Neural cell (in vitro differentiated cells): ENCODE results near the gene ACCSL.

ENCODE experiments used
- CTCF ChIP-seq: fragments of 450-650 bp; IDR thresholded peaks from 2 replicates; pipeline ENCODE4 v1.5.1; 2014; ENCODE audit warnings: antibody characterized with exemption, mild to moderate bottlenecking, moderate library complexity; ENCODE audit not compliant: poor library complexity, severe bottlenecking
- EZH2 ChIP-seq: fragments of 200-600, 300-800 bp; shearing (Covaris generic), sonication (generic); IDR thresholded peaks from 2 replicates; pipeline ENCODE4 v1.6.1; 2014; ENCODE audit warnings: antibody characterized with exemption, low read length, borderline replicate concordance, mild to moderate bottlenecking; ENCODE audit not compliant: insufficient read depth, poor library complexity, severe bottlenecking
- POLR2AphosphoS5 ChIP-seq: IDR thresholded peaks from 2 replicates; pipeline ENCODE4 v1.6.1; 2012
- REST ChIP-seq: IDR thresholded peaks from 2 replicates; pipeline ENCODE4 v1.6.1; 2012; ENCODE audit warnings: borderline replicate concordance
- SMC3 ChIP-seq: fragments of 450-650 bp; conservative IDR thresholded peaks from 2 replicates; pipeline ENCODE4 v1.6.1; 2014; ENCODE audit warnings: antibody characterized with exemption, mild to moderate bottlenecking, moderate library complexity; ENCODE audit not compliant: poor library complexity
- TAF1 ChIP-seq: IDR thresholded peaks from 2 replicates; pipeline ENCODE4 v1.6.1; 2012; ENCODE audit warnings: low read depth

GRCh38 chr11:44104481-44105294 lies 56.9 kb downstream of the ACCSL start:
- no peak for TF ChIP-seq POLR2AphosphoS5
- no peak for TF ChIP-seq CTCF
- no peak for TF ChIP-seq EZH2
- no peak for TF ChIP-seq REST
- no peak for TF ChIP-seq SMC3
- no peak for TF ChIP-seq TAF1
